OCI-M2 (cell line): ENCODE data around the gene OMD.

ENCODE experiments used
- DNase-seq: peaks from one replicate; lab custom pipeline; 2025; ENCODE audit not compliant: unreplicated experiment; lab: John Stamatoyannopoulos, UW

Gene OMD

DNA sequence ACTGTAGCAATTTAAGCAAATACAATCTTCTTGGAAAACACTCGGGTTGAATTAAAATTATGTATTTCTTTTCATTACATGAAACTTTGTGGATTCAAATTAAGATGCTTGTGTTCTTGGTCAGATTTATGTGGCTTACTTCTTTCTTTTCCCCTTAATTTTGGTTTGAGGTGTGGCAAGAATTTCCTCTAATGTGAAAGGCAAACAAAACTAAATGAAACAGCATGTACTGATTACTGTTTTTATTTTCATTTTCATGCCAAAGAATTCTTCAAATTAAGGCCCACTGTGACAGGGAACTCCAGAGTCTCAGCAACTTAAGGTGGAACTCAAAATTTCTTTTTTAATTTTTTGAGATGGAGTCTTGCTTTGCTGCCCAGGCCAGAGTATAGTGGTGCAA lies at the start of gene OMD:
TSS of gene OMD (minus strand) at position 132 of the 400 bp plus-strand sequence. CDS start 6,913 bp downstream, outside the sequence.
- no peak for DNase-seq

GRCh38 chr9:92468206-92468605 lies 43.9 kb upstream of the OMD start:
- no peak for DNase-seq

GRCh38 chr9:92467511-92467910 lies 43.2 kb upstream of the OMD start:
- no peak for DNase-seq

DNA sequence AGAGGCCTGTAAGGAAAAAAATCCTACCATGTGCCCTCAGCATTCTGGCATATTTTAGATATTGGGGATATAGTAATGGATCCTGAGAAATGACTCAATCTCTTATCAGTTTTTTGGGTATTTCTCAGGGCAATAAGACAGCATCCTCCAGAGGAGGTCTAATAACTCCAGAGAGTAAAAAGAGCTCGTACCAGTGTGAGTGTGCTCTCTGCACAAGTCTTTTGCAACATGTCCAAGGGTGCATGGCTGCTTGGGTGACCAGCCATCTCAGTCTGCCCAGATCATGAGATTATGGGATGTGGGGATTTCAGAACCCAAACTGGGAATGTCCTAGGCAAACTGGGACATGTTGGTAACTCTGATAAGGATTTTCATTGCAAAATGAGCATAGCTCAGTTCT lies 42.8 kb upstream of the OMD start:
- no peak for DNase-seq

DNA sequence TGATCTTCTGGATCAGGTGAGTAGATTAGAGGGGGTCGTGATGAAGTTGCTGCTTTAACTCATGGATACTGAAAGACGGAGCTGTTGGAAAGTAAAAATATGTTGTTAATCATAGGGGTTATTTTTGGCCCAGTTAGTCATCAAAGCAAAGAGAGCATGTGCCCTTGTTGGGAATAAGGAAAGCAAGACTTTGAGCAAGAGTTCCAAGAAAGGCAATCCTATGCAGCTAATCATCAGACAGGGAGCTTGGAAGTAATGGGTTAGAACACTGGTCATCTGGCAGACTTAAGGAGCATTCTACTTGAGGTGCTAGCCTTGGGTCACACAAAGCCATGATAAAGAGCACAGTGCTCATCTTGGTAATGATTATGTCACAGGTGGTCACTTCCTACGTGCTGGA lies 39.7 kb upstream of the OMD start:
- DNase-seq, result no peak

- DNase-seq, result no peak
Measured at GRCh38 chr9:92463387-92463786, 39.1 kb upstream of the OMD start.

DNA sequence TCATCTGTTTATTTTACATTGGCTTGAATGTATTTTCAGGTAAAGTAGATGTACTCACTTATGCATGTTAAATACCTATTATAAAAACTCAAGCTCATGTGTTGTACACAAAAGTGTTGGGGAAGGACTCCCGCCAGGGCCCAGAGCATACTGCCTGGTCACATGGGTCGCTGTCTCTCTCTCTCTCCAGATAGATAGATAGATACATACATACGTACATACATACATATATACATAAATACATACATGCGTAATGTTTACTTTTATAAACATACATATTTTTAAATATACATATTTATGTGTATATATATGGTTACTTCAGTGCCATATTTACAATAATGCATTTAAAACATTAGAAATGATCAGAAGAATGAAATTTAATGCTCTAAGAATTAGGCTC lies 33.3 kb upstream of the OMD start:
- no peak for DNase-seq

- DNase-seq, result no peak
Measured at GRCh38 chr9:92455217-92455616, 30.9 kb upstream of the OMD start.

GRCh38 chr9:92446536-92446935 lies 22.3 kb upstream of the OMD start:
- DNase-seq, result no peak

GRCh38 chr9:92444841-92445240 lies 20.6 kb upstream of the OMD start:
- DNase-seq, result no peak

DNA sequence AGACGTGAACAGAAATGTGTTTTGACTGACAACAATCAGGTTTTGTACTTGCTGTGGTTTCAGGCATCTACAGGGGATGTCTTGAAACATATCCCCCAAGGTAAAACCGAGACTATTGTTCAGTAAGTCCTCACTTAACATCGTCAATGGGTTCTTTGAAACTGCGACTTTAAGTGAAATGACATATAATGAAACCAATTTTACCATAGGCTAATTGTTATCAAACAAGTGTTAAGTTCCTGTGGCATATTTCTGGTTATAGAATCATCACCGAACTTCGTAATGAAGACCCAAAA lies 16.4 kb upstream of the OMD start:
- DNase-seq, result no peak

DNA sequence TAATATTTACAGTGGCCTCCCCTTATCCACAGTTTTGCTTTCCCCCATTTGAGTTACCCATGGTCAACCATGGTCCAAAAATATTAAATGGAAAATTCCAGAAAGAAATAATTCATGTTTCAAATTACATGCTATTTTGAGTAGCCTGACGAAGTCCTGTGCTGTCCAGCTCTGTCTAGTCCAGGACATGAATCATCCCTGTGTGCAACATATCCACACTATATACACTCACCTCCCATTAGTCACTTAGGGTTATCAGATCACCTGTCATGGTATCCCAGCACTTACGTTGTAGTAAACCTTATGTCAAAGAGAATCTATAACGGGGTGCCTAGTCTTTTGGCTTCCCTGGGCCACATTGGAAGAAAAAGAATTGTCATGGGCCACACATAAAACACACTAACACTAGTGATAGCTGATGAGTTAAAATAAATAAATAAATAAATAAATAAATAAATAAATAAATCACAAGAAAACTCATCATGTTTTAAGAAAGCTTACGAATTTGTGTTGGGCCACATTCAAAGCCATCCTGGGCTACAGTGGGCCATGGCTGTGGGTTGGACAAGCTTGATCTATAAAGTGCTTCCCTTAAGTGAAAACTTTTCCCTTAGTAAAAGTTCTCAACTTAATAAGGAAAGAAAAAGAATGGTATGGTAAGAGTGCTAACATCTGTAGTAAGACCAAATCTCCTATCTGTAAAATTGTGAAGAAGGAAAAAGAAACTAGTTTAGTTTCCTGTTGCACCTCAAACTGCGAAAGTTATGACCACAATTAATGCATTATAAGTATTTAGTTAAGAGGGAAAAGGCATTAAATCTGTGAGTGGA lies 15.9 kb upstream of the OMD start:
- no peak for DNase-seq

DNA sequence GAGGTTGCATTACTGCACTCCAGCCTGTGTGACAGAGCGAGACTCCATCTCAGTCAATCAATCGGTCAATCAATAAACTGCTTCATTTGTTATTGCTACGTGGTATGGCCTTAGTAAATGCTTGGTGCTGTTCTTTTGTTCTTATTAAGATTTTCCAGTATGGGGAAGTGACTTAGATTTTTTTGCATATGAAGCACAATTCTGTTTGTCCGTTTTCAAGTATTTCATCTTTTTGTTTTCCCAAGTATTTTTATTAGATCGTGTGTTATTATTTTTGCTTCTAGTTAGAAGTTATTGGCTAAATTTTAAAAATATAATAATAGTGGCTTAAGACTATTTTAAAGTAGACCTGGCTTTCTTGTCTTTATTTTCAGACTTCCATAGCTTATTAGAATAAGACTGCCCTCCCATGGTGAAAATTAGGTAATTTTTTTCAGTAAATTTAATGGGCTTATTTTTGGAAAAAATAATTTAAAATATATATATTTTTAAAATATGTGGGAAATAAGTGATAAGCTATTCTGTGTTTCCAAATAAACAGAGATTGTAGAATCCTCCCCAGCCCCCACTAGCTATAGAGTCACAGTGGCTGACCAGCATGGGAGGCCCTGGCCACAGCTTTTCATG lies 14.7 kb upstream of the OMD start:
- no peak for DNase-seq

DNA sequence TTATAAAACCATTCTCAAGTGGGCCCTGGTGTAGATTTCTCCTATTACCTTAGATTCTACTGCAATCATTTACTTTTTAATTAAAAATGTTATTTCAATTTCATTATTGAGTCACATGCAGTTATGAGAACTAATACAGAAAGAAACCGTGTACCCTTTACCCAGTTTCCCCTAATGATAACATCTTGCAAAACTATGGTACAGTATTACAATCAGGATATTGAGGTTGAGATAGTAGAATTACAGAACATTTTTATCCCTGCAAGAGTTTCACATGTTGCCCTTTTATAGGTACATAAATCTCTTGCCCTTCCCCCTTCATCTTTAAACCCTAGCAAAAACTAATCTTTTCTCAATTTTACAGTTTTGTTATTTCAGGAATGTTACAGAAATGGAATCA lies 11.0 kb upstream of the OMD start:
- DNase-seq, result no peak

DNA sequence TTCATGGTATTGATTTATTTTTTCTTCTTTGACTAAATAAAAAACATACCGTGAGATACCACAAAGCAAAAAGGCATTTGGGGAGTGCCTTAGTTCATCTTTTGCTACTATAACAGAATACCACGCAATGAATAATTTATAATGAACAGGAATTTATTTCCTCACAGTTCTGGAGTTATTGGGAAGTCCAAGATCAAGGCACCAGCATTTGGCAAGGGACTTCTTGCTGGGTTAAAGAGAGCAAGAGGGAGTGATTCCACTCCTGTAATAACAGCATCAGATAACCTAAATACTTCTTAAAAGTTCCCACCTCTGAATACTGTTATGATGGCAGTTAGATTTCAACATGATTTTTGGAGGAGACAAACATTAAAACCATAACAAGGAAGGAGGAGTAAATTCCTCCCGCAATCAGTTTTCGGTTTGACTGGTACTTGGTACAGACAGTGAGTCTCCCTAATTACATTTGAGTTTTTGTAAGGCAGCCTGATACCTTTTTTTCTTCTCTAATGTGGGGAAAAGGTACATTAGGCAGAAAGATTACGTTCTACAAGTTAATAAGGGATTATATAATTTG lies 8.8 kb upstream of the OMD start:
- no peak for DNase-seq

DNA sequence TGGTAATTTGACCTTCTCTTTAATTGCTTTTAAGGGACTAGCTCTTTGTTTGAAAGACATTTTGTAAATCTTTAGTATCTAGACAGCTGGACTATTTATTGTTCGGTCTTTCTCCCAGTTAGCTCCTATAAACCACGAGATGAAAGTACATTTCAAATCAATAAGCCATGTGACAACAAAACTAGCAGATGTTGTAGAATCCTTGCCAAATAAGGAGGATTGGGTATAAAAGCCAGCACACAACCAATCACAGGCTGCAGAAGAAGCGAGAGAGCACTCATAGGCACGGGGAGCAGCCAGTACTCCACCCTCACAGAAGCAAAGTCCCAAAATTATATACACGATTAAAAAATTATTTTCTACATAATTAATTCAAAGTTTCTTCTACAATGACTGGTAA lies 8.1 kb upstream of the OMD start:
- no peak for DNase-seq

- no peak for DNase-seq
Measured at GRCh38 chr9:92429836-92430235, 5.6 kb upstream of the OMD start.

DNA sequence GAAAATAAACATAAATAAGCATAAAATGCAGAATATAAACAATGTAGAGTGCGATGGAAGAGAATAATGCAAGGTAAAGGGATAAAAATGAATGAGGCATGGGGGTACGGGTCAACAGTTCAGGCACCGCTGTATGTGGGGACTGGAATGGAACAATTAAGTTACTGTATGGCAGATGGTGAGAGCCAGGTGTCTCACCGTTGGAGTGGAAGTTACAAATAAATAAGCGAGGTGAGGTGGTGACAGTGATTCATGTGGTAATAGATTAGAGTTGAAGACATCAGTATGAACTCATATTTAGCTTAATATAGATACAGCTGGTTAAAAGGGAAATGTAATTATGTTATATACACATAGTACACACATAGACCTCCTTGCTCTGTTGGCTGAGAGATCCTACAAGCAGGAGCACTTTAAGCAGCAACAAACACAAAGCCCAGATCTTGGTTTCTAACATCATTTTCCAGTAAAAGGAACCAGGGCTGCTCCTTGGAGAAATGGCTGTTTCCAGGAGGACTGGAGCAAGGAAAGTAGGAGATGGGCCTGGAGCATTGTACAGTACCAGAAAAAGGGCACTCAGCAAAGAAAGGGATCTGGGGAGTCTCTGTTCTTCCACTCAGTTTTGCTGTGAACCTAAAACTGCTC lies 2.4 kb upstream of the OMD start:
- DNase-seq, result no peak

GRCh38 chr9:92425474-92425873 lies 1.2 kb upstream of the OMD start:
- no peak for DNase-seq

DNA sequence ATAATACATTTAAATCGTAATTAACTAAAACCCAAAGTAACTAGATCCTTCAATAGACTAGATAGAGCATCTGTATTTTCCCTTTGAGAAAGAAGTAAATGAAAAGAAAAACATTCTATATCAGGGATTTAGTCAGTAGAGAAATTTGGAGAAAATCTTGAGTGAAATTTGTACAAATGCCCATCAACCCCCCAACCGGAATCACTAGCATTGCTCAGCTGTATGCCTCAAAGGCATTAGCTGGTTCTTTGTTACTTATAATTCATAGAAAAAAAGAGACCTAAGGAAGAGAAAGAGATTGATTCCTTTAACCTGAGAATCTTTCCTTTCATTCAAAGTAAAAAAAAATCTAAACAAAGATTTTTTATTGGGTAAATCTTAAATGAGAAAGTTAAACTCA lies 659 bp downstream of the OMD start:
- no peak for DNase-seq

- DNase-seq, result no peak
Measured at GRCh38 chr9:92422611-92423338, 1.5 kb downstream of the OMD start.
